Left ventricle myocardium superior (tissue), 1 donor: Measurements from ENCODE around the gene SLC9A7. TPM values are rescaled to one million over a fixed set of nuclear protein-coding genes. Genes with fewer than 3 reads are reported as not detected.

Experiments
- ATAC-seq: fragments of 200-7000 bp; cut with Tn5 transposase; one replicate; pipeline ENCODE4 v1.9.1; 2020; ENCODE audit warnings: mild to moderate bottlenecking, moderate library complexity
- DNase-seq: peaks from one replicate; pipeline ENCODE4 v3.0.0-alpha.2; 2020
- intact Hi-C: fragments of 100-400 bp; cut with micrococcal nuclease; formaldehyde crosslinking; loops from one replicate; pipeline ENCODE4 v1.11.0; 2022
- total RNA-seq: library from RNA; stranded (reverse); fragmentation: NEBNext Ultra II Directional; extraction: Animal tissue kit (Norgen Biotek cat#: 25700); gene quantifications from one replicate; pipeline ENCODE4 v1.2.1, GENCODE V29; 2021
- donor health status: DM: no; HTN: yes; CAD: no; lungs with severe emphysema.

SLC9A7 gene
- total RNA-seq, 1 donor from 2014 or later, result 4.6 TPM

DNA sequence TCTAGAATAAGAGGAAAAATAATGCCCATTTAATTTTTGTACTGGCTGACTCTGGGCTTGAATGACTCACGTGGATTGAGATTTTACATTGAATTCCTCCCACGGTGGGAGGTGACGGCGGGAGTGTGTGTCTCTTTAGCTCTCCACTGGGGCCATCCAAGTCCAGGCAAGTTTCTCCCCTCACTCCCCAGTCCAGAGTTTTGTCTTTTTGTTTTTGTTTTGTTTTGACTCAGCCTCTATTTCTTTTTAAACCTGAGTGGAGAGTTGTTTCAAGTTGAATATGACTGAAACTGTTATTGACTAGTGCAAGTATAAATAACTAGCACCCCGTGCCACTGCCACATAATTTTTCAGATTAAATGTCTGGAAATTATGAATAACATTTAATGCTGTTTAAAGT lies 171.8 kb downstream of the SLC9A7 start:
- ATAC-seq, result no peak
- intact Hi-C loops, result no loop called here
- no peak for DNase-seq

- DNase-seq (no peak), ATAC-seq (no peak)
- intact Hi-C loops, result no loop called here
Observed at GRCh38 chrX:46584736-46585135, 174.2 kb downstream of the SLC9A7 start.

DNA sequence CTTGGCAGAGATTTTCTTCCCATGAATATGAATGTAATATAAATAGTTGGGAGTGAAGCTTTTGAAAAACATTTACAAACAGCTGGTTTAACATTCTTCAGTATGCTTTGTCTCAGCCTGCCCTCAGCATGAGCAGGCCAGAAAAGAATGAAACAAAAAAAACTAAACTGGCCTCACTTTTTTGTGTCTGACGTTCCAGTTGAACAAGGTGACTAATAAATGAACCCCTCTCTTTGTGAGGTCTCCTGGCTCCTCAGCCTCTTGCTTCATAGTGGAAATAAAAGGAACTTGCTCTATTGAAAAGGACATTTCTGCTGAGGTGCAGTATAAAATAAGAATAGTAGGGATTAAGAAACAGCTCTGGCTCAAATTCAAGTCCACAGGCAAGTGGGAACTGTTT lies 176.0 kb downstream of the SLC9A7 start:
- intact Hi-C loops, result no loop called here
- ATAC-seq, result peak; percentile 32
- DNase-seq, result no peak

GRCh38 chrX:46582325-46582724 lies 176.6 kb downstream of the SLC9A7 start:
- intact Hi-C loops, result no loop called here
- DNase-seq (no peak), ATAC-seq (no peak)

DNA sequence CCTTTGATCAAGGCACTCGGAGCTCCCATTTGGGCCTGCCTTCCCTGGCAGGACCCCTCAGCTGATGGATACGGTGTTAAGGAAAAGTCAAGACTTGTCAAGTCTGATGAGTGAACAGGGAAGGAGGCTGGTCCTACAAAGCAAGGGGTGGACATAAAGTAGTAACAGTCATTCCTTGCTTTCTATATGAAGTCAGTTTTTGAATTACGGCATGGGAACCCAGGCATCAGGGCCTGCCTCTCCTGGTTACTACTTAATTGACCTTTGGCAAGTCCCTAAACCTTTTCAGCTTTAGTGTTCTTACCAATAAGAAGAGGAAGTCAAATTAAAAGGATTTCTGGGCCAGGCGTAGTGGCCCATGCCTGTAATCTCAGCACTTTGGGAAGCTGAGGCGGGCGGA lies 178.3 kb downstream of the SLC9A7 start:
- ATAC-seq (no peak), DNase-seq (no peak)
- intact Hi-C loops, result no loop called here

GRCh38 chrX:46579250-46579649 lies 179.7 kb downstream of the SLC9A7 start:
- ATAC-seq (no peak), DNase-seq (no peak)
- intact Hi-C loops, result no loop called here

GRCh38 chrX:46577221-46578005 lies 181.5 kb downstream of the SLC9A7 start:
- ATAC-seq, result peak; percentile 2
- intact Hi-C loops, result no loop called here

DNA sequence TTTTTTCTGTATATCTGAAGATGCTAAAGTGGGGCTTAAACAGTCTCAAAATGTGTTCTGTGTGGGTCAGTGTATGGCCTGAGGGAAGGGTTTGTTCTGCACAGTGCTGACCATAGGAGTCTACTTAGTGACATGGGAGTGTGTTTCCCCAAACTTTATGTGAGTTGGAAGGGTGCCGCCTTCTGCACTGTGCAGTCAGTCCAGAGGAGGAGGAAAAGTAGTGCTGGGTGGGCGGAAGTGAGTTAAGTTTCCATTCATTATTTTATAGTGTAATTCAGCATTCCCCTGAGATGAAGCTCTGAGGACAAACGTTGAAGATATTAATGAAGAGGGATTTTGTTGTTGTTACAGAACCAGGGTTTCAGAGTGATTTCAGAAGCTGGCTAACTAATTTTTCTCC lies 182.5 kb downstream of the SLC9A7 start:
- ATAC-seq (peak; percentile 14), DNase-seq (peak; percentile 40)
- intact Hi-C loops, result no loop called here

More at GRCh38 chrX:46577221-46578005, 181.5 kb downstream of the SLC9A7 start:
- no peak for DNase-seq

DNA sequence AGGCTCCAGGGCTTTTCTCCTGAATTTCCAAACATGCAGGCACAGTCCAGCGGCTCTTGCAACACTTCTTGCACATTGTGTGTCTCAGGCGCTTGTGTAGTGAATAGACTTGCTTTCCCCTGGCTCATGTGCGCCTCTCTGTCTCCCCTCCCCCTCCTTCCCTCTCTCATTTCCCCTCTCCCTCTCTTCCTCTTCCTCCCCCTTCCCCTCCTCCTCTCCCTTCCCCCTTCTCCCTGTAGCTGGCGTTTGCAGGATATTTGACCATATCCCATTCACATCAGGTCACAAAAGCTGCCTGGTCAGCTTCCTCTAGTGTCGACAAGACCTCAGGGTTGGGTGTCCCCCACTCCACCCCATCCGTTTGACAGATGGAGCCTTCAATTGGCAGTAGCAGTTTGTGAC lies 182.9 kb downstream of the SLC9A7 start:
- peak; percentile 31 for DNase-seq
- intact Hi-C loops, result no loop called here
- ATAC-seq, result peak; percentile 29

- ATAC-seq, result no peak
- intact Hi-C loops, result no loop called here
- no peak for DNase-seq
Observed at GRCh38 chrX:46575586-46575985, 183.3 kb downstream of the SLC9A7 start.

- intact Hi-C loops, result no loop called here
- DNase-seq (peak; percentile 59), ATAC-seq (peak; percentile 25)
Observed at GRCh38 chrX:46574774-46575381, 184.0 kb downstream of the SLC9A7 start.

GRCh38 chrX:46573892-46574773 lies 184.8 kb downstream of the SLC9A7 start:
- DNase-seq (peak; percentile 66), ATAC-seq (peak; percentile 36)
- intact Hi-C loops, result no loop called here

GRCh38 chrX:46573331-46573891 lies 185.5 kb downstream of the SLC9A7 start, which contains the start of gene CHST7:
CHST7 (plus strand) TSS chrX:46573765; CDS start chrX:46573932, 167 bp downstream.
- ATAC-seq (peak; percentile 82), DNase-seq (peak; percentile 89)
- intact Hi-C loops, result no loop called here

- intact Hi-C loops, result no loop called here
- DNase-seq (no peak), ATAC-seq (no peak)
Observed at GRCh38 chrX:46572340-46572936, 186.5 kb downstream of the SLC9A7 start.

DNA sequence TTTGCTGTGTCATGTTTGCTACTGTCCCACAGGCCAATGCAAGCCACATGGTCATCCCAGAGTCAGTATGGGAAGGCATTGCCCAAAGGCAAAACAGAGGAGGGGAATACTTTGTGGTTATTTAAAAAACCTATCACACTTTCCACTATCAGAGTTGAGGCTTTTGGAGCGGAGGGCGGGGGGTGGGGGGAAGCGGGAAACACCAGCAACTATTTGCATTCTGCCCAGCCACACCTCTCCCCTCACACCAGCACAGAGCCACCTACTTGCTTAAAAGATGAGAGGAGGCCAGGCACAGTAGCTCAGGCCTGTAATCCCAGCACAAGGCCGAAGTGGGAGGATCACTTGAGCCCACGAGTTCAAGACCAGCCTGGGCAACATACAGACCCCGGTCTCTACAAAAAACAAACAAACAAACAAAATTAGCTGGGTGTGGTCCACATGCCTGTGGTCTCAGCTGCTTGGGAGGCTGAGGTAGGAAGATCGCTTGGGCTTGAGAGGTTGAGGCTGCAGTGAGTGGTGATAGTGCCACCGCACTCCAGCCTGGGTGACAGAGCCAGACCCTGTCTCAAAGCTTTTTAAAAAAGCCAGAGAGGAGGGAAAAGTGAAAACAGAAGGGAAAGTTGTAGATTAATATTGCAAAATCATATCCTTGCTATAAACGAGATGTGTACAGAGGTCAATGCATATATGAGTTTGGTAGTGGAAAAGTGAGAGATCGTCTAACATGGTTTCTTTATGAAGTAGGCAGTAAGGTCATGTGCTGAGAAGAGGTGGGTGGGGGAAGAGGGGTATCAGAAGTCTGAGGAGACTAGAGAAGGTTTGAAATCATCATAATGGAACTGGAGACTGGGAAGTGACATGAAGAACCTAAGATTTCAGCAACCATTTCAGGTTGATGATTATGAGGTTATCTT lies 187.2 kb downstream of the SLC9A7 start:
- intact Hi-C loops, result no loop called here
- ATAC-seq (no peak), DNase-seq (no peak)

GRCh38 chrX:46569621-46570020 lies 189.3 kb downstream of the SLC9A7 start:
- DNase-seq (peak; percentile 54), ATAC-seq (no peak)
- intact Hi-C loops, result loop anchor here (10.0 kb wide), 1 partner anchor 75 kb away; no protein-coding TSS in a partner anchor

DNA sequence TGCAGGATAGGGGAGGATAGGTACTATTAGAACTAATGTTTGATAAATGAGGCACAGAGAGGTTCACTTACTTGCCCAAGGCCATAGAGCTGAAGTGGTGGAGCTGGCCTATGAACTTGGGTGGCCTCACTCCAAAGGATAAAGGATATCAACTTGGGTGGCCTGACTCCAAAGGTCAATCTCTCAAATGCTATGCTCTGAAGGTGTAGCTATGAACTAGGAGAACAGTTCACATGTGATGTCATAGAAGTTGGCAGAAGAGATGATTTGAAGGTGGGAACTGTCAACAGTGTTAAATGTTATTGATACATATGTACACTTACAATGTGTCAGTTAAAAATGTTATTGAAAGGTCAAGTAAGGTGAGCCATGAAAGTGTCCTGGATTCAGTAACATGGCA lies 191.5 kb downstream of the SLC9A7 start:
- ATAC-seq (peak; percentile 48), DNase-seq (no peak)
- intact Hi-C loops, result loop anchor here (10.0 kb wide), 1 partner anchor 77 kb away; no protein-coding TSS in a partner anchor
